ENCODE data around the gene CARF. TPM values are rescaled to one million over a fixed set of nuclear protein-coding genes. Genes with fewer than 3 reads are reported as not detected.
"Not testable (repeated sequence)": the region's sequence is repeated elsewhere in the genome, so short reads cannot be mapped to it uniquely, and the experiment has no call there.

The CARF gene
- total and polyA plus RNA-seq, 2 donors (not counting 3 experiments of a cell fraction or from before 2014, with no cell fraction given): 1.0 to 3.7 TPM

- Histone ChIP-seq H3K4me1 (ENCODE audit: control insufficient read depth, extremely low read depth, insufficient read depth, low read length) (peaks cover 7% of the 10 kb centered on the region), H3K9me1 (replicated peaks; ENCODE audit: control insufficient read depth, extremely low read depth, insufficient read depth, low read length) (no peaks in the 10 kb centered on the region), H3K79me2 (ENCODE audit: control insufficient read depth, insufficient read depth, low read length) (peaks cover 47% of the 10 kb centered on the region), H3K9me3 (replicated peaks; ENCODE audit: control insufficient read depth, insufficient read depth, low read length) (no peaks in the 10 kb centered on the region), H3K27me3 (ENCODE audit: control insufficient read depth in 2 of 2, insufficient read depth in 2 of 2, low read length in 2 of 2) (no peaks in the 10 kb centered on the region), H3K4me3 (replicated peaks in 1 of 3; ENCODE audit: insufficient read depth in 1 of 3, low read depth in 1 of 3, low read length in 3 of 3) (no peak overlapping the region), H4K20me1 (replicated peaks; ENCODE audit: control insufficient read depth, extremely low read depth, insufficient read depth, low read length) (no peaks in the 10 kb centered on the region), H3K9ac (replicated peaks; ENCODE audit: extremely low read depth, insufficient read depth, low read length) (no peak overlapping the region), H3K27ac (ENCODE audit: insufficient read depth, low read depth, low read length) (no peak overlapping the region), H3K36me3 (ENCODE audit: control insufficient read depth in 2 of 2, extremely low read depth in 1 of 2, insufficient read depth in 2 of 2, low read length in 2 of 2) (no peaks in the 10 kb centered on the region), H3K4me2 (ENCODE audit: insufficient read depth, low read length) (peak overlapping the region; percentile 8), H2AFZ (ENCODE audit: low read depth, low read length) (no peak overlapping the region)
- ChIA-PET CTCF (interaction anchor here (1.3 kb wide), 1 partner anchor 38 kb away, joined by 3 read pairs; the partner anchor contains the start of gene ICA1L), POLR2A (no interaction called here)
- dilution Hi-C loops (cut with MboI; ENCODE audit: extremely low pct_ligation_motif_present, low sequenced_read_pairs): no loop called here
- intact Hi-C loops (cut with micrococcal nuclease): loop anchor here (2.0 to 10.0 kb wide), 4 partner anchors 39 to 545 kb away; partner anchors contain the start of genes ABI2 and ICA1L
- no peak for FAIRE-seq
- no TSS peak for BruUV-seq (replicated peaks)
- no peak for DNase-seq (ENCODE audit: low read depth, low spot score)
- no peak for TF ChIP-seq MAX (IDR thresholded peaks at IDR 0.05; ENCODE audit: insufficient read depth, insufficient read length)
Measured at GRCh38 chr2:202909394-202910192, 2.5 kb upstream of the CARF start.

GRCh38 chr2:202910250-202910649 lies 1.8 kb upstream of the CARF start:
- BruUV-seq (replicated peaks); H3K36me3 ChIP-seq (ENCODE audit: control insufficient read depth in 2 of 2, extremely low read depth in 1 of 2, insufficient read depth in 2 of 2, low read length in 2 of 2); H3K4me1 ChIP-seq (ENCODE audit: control insufficient read depth, extremely low read depth, insufficient read depth, low read length); POLR2A ChIA-PET; H3K9ac ChIP-seq (replicated peaks; ENCODE audit: extremely low read depth, insufficient read depth, low read length); DNase-seq (ENCODE audit: low read depth, low spot score); H3K27me3 ChIP-seq (ENCODE audit: control insufficient read depth in 2 of 2, insufficient read depth in 2 of 2, low read length in 2 of 2); H3K9me3 ChIP-seq (replicated peaks; ENCODE audit: control insufficient read depth, insufficient read depth, low read length); H3K27ac ChIP-seq (ENCODE audit: insufficient read depth, low read depth, low read length); H4K20me1 ChIP-seq (replicated peaks; ENCODE audit: control insufficient read depth, extremely low read depth, insufficient read depth, low read length); H2AFZ ChIP-seq (ENCODE audit: low read depth, low read length); dilution Hi-C loops (cut with MboI; ENCODE audit: extremely low pct_ligation_motif_present, low sequenced_read_pairs); FAIRE-seq; H3K9me1 ChIP-seq (replicated peaks; ENCODE audit: control insufficient read depth, extremely low read depth, insufficient read depth, low read length): not testable (repeated sequence)
- Histone ChIP-seq H3K4me2 (ENCODE audit: insufficient read depth, low read length) (peak overlapping the region; percentile 88), H3K79me2 (ENCODE audit: control insufficient read depth, insufficient read depth, low read length) (peaks cover 43% of the 10 kb centered on the region), H3K4me3 (replicated peaks in 1 of 3; ENCODE audit: insufficient read depth in 1 of 3, low read depth in 1 of 3, low read length in 3 of 3) (peak overlapping the region in 2 of 3 experiments; percentile 97)
- intact Hi-C loops (cut with micrococcal nuclease): loop anchor here (5.0 to 10.0 kb wide), 3 partner anchors 195 to 545 kb away; partner anchors contain the start of gene ABI2
- CTCF ChIA-PET: interaction anchor here (0.6 to 0.8 kb wide), 2 partner anchors 29 to 905 kb away, joined by 3 to 5 read pairs; no protein-coding TSS in a partner anchor

Data from endothelial cell of umbilical vein (primary cell).